ENCODE data around the gene PHF12. TPM values are rescaled to one million over a fixed set of nuclear protein-coding genes. Genes with fewer than 3 reads are reported as not detected.

The PHF12 gene
- total and polyA plus RNA-seq, 2 of the 8 experiments (the other 6 are each of a cell fraction or from before 2014, with no cell fraction given): 38.8 to 65.7 TPM

GRCh38 chr17:28887871-28888471 lies 63.3 kb downstream of the PHF12 start:
- WGBS, 2 experiments (ENCODE audit: extremely low coverage in 1 of 2, insufficient coverage in 1 of 2, insufficient read length in 1 of 2, insufficient replicate concordance in 2 of 2, low coverage in 1 of 2, low lambda C conversion rate in 2 of 2, missing lambda C conversion rate in 1 of 2): 79% methylated on average over 10 of the region's 12 CpGs; no CpG with 5 or more reads in 1 of the 2 experiments
- 0 out of 4 replicates have a peak, but pooled peaks cover 0 to 2% of the 10 kb centered on the region in 2 experiments for H3K79me2 ChIP-seq (ENCODE audit: control insufficient read depth in 1 of 2, insufficient read depth in 2 of 2, low read length in 2 of 2)

More at GRCh38 chr17:28887871-28888471, 63.3 kb downstream of the PHF12 start:
- peaks cover 0 to 7% (median under 1%) of the 10 kb centered on the region in 4 experiments; a peak in 4 of 8 replicates for H3K36me3 ChIP-seq (ENCODE audit: control insufficient read depth in 2 of 4, insufficient read depth in 4 of 4, low read length in 3 of 4)
- no peak overlapping the region for H3K9ac ChIP-seq (replicated peaks in 1 of 4; ENCODE audit: extremely low read depth in 1 of 4, low read depth in 3 of 4, low read length in 3 of 4)
- peaks cover under 1% of the 10 kb centered on the region; the same call in 1 of the 2 replicates for H3K79me1 ChIP-seq (ENCODE audit: low read depth, low read length)
- no peak overlapping the region for H3K4me3 ChIP-seq (ENCODE audit: extremely low read depth in 1 of 4, insufficient read depth in 2 of 4, low read depth in 3 of 4, low read length in 4 of 4)
- no peak overlapping the region for H3K18ac ChIP-seq (ENCODE audit: extremely low read depth, low read length)
- peaks cover 0 to 3% (median under 1%) of the 10 kb centered on the region in 4 experiments; a peak in 3 of 7 replicates for H3K4me1 ChIP-seq (replicated peaks in 1 of 4; ENCODE audit: control insufficient read depth in 3 of 4, insufficient read depth in 4 of 4, low read length in 3 of 4)
- H3K27me3 ChIP-seq (replicated peaks in 1 of 4; ENCODE audit: control insufficient read depth in 3 of 4, extremely low read depth in 1 of 4, insufficient read depth in 3 of 4, low read length in 3 of 4): no peaks in the 10 kb centered on the region
- no peak overlapping the region for H3K4ac ChIP-seq (replicated peaks; ENCODE audit: insufficient read length, low read depth, low read length)
- 0 out of 2 replicates have a peak, but pooled peaks cover 2% of the 10 kb centered on the region for H3K23me2 ChIP-seq (ENCODE audit: low read depth, low read length)
- no peak overlapping the region for H4K8ac ChIP-seq (ENCODE audit: extremely low read depth, insufficient read depth, low read length)
- no peak overlapping the region for H2BK20ac ChIP-seq (ENCODE audit: low read length)
- ChIA-PET CTCF (ENCODE audit: partially characterized antibody) (interaction anchor here (0.7 to 3.0 kb wide), 6 partner anchors 9 to 161 kb away, joined by 3 to 10 read pairs (median 4); no protein-coding TSS in a partner anchor), POLR2A (ENCODE audit: partially characterized antibody) (interaction anchor here (0.9 to 2.7 kb wide), 6 partner anchors 9 to 160 kb away, joined by 3 to 19 read pairs (median 4); partner anchors contain the start of genes ERAL1, FAM222B and FLOT2)
- H2AK5ac ChIP-seq (ENCODE audit: low read depth, low read length): no peak overlapping the region
- no peak overlapping the region for H2BK12ac ChIP-seq (ENCODE audit: low read depth, low read length)
- peaks cover 6 to 9% of the 10 kb centered on the region in 2 experiments for H4K20me1 ChIP-seq (replicated peaks in 1 of 2; ENCODE audit: control insufficient read depth in 1 of 2, insufficient read depth in 2 of 2, low read length in 2 of 2)
- H3K14ac ChIP-seq (ENCODE audit: insufficient read length): no peak overlapping the region
- no peak overlapping the region for H3K23ac ChIP-seq (ENCODE audit: insufficient read length)
- no peak overlapping the region for H3K4me2 ChIP-seq (ENCODE audit: insufficient read depth in 1 of 2, low read depth in 2 of 2, low read length in 2 of 2)
- H3K9me3 ChIP-seq (ENCODE audit: insufficient read depth in 2 of 2, low read depth in 1 of 2, low read length in 1 of 2): no peaks in the 10 kb centered on the region
- H2BK15ac ChIP-seq (ENCODE audit: low read length): no peak overlapping the region
- FAIRE-seq (no peak), DNase-seq (ENCODE audit: low read depth in 1 of 2, low spot score in 2 of 2) (no peak)
- H4K5ac ChIP-seq (ENCODE audit: insufficient read length, low read depth, low read length): no peak overlapping the region
- no peak overlapping the region for H2AFZ ChIP-seq (ENCODE audit: low read length)
- H3K27ac ChIP-seq (ENCODE audit: low read depth, low read length): no peak overlapping the region
- no peak overlapping the region for H3K56ac ChIP-seq (replicated peaks; ENCODE audit: insufficient read length, low read depth, low read length)
- H2BK5ac ChIP-seq (ENCODE audit: low read depth, low read length): no peak overlapping the region
- no peak for TF ChIP-seq SIRT6 (IDR thresholded peaks at IDR 0.05; ENCODE audit: low read length)
- TF ChIP-seq POLR2A (IDR thresholded peaks at IDR 0.05; ENCODE audit: control extremely low read depth in 1 of 2, low read depth in 2 of 2, low read length in 2 of 2): no peak
- no peak for TF ChIP-seq POU5F1 (IDR thresholded peaks at IDR 0.05; ENCODE audit: low read depth, low read length)
- TF ChIP-seq KDM5A (IDR thresholded peaks at IDR 0.05; ENCODE audit: low read length): no peak
- no peak overlapping the region for H4K91ac ChIP-seq (replicated peaks; ENCODE audit: insufficient read length, low read length)
- H2BK120ac ChIP-seq (replicated peaks; ENCODE audit: low read depth, low read length): no peak overlapping the region
